Measurements from ENCODE around the gene RAB1B.

Gene RAB1B

DNA sequence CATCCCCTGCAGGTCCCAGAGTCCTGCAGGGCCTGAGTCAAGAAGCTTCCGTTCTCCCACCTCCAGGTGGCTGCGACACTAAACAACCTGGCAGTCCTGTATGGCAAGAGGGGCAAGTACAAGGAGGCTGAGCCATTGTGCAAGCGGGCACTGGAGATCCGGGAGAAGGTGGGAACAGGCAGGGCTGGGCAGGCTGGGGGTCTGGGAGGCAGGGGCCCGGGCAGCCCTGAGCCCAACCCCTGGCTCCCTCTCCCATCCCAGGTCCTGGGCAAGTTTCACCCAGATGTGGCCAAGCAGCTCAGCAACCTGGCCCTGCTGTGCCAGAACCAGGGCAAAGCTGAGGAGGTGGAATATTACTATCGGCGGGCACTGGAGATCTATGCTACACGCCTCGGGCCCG lies 4.7 kb upstream of the RAB1B start:
- no peak overlapping the region for H3K9ac ChIP-seq
- H3K4me2 ChIP-seq (ENCODE audit: low read length): no peak overlapping the region
- no peaks in the 10 kb centered on the region for H3K27me3 ChIP-seq (ENCODE audit: control insufficient read depth, insufficient read depth, low read length)
- no peak overlapping the region for H2AFZ ChIP-seq
- no peaks in the 10 kb centered on the region for H3K36me3 ChIP-seq (ENCODE audit: control insufficient read depth, insufficient read depth, low read length)
- TF ChIP-seq, protein P1, sequence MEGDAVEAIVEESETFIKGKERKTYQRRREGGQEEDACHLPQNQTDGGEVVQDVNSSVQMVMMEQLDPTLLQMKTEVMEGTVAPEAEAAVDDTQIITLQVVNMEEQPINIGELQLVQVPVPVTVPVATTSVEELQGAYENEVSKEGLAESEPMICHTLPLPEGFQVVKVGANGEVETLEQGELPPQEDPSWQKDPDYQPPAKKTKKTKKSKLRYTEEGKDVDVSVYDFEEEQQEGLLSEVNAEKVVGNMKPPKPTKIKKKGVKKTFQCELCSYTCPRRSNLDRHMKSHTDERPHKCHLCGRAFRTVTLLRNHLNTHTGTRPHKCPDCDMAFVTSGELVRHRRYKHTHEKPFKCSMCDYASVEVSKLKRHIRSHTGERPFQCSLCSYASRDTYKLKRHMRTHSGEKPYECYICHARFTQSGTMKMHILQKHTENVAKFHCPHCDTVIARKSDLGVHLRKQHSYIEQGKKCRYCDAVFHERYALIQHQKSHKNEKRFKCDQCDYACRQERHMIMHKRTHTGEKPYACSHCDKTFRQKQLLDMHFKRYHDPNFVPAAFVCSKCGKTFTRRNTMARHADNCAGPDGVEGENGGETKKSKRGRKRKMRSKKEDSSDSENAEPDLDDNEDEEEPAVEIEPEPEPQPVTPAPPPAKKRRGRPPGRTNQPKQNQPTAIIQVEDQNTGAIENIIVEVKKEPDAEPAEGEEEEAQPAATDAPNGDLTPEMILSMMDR (IDR thresholded peaks at IDR 0.05): no peak
- H3K9me3 ChIP-seq (ENCODE audit: control insufficient read depth, low read length): no peaks in the 10 kb centered on the region
- no peak overlapping the region for H3K27ac ChIP-seq
- H3K4me3 ChIP-seq (ENCODE audit: low read depth, low read length): no peak overlapping the region
- H3K4me1 ChIP-seq: no peaks in the 10 kb centered on the region
- no peaks in the 10 kb centered on the region for H3K79me2 ChIP-seq

DNA sequence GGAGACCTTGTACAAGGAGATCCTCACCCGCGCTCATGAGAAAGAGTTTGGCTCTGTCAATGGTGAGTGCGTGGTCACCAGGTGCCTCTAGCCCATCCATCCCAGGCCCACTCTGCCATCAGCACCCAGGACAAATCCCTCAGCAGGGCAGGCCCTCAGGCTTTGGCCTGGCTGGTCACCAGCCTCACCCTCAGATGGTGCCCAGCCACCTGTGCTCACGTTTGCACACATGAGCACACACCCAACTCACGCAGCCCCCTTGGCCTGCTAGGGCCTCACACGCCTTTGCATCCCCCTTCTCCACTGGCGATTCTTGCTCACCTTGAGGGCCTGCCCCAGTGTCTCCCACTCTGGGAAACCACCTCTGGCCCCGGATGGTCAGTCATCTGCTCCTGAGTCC lies 4.1 kb upstream of the RAB1B start:
- Histone ChIP-seq H3K27me3 (ENCODE audit: control insufficient read depth, insufficient read depth, low read length) (no peaks in the 10 kb centered on the region), H3K4me1 (peaks cover under 1% of the 10 kb centered on the region), H3K27ac (no peak overlapping the region), H3K36me3 (ENCODE audit: control insufficient read depth, insufficient read depth, low read length) (no peaks in the 10 kb centered on the region), H2AFZ (no peak overlapping the region), H3K9me3 (ENCODE audit: control insufficient read depth, low read length) (no peaks in the 10 kb centered on the region), H3K4me3 (ENCODE audit: low read depth, low read length) (no peak overlapping the region), H3K79me2 (no peaks in the 10 kb centered on the region), H3K4me2 (ENCODE audit: low read length) (no peak overlapping the region), H3K9ac (no peak overlapping the region)
- TF ChIP-seq, protein P1 (IDR thresholded peaks at IDR 0.05): no peak

- H3K27ac ChIP-seq: no peak overlapping the region
- peaks cover 2% of the 10 kb centered on the region for H3K4me1 ChIP-seq
- no peak overlapping the region for H3K4me3 ChIP-seq (ENCODE audit: low read depth, low read length)
- H3K4me2 ChIP-seq (ENCODE audit: low read length): no peak overlapping the region
- H3K79me2 ChIP-seq: no peaks in the 10 kb centered on the region
- H3K27me3 ChIP-seq (ENCODE audit: control insufficient read depth, insufficient read depth, low read length): no peaks in the 10 kb centered on the region
- TF ChIP-seq, protein P1 (IDR thresholded peaks at IDR 0.05): no peak
- H2AFZ ChIP-seq: no peak overlapping the region
- no peak overlapping the region for H3K9ac ChIP-seq
- no peaks in the 10 kb centered on the region for H3K9me3 ChIP-seq (ENCODE audit: control insufficient read depth, low read length)
- H3K36me3 ChIP-seq (ENCODE audit: control insufficient read depth, insufficient read depth, low read length): no peaks in the 10 kb centered on the region
Measured at GRCh38 chr11:66264914-66265313, 3.5 kb upstream of the RAB1B start.

DNA sequence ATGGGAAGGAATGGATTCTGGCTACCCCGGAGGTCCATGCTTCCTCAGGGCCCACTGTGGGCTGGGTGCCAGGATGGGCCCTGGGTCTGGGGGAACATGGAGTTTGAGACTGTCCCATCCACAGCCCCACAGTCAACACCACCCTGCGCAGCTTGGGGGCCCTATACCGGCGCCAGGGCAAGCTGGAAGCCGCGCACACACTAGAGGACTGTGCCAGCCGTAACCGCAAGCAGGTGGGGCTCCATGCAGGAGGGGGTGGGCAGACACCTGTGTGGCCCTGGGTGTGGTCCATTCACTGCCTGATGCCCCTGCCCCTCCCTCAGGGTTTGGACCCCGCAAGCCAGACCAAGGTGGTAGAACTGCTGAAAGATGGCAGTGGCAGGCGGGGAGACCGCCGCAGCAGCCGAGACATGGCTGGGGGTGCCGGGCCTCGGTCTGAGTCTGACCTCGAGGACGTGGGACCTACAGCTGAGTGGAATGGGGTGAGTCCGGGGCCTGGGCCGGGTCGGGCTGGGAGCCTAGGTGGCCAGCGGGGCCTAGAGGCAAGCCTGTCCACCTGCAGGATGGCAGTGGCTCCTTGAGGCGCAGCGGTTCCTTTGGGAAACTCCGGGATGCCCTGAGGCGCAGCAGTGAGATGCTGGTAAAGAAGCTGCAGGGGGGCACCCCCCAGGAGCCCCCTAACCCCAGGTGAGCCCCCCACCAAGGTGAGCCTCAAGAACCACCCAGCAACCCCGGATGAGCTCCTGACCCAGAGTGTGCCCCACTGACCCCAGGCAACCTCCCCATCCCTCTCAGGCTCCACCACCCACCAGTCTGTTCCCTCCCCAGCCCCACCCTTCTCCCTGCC lies 2.7 kb upstream of the RAB1B start:
- Histone ChIP-seq H3K4me2 (ENCODE audit: low read length) (no peak overlapping the region), H3K9ac (no peak overlapping the region), H2AFZ (no peak overlapping the region), H3K4me3 (ENCODE audit: low read depth, low read length) (no peak overlapping the region), H3K9me3 (ENCODE audit: control insufficient read depth, low read length) (no peaks in the 10 kb centered on the region), H3K36me3 (ENCODE audit: control insufficient read depth, insufficient read depth, low read length) (no peaks in the 10 kb centered on the region), H3K4me1 (peaks cover 2% of the 10 kb centered on the region), H3K27me3 (ENCODE audit: control insufficient read depth, insufficient read depth, low read length) (no peaks in the 10 kb centered on the region), H3K27ac (no peak overlapping the region), H3K79me2 (no peaks in the 10 kb centered on the region)
- TF ChIP-seq, protein P1 (IDR thresholded peaks at IDR 0.05): no peak

All from parathyroid adenoma (tissue), 2 donors.